Brain microvascular endothelial cell (primary cell): ENCODE data around the gene GALNTL6.

ENCODE experiments used
- DNase-seq: peaks from one replicate; pipeline ENCODE4 v3.0.0-alpha.2; 2020
- H3K27ac ChIP-seq: fragments of 250-450 bp; sonication (Bioruptor Pico); 2 replicates; pipeline ENCODE4 v1.5.1; 2020; ENCODE audit warnings: mild to moderate bottlenecking, moderate library complexity
- H3K27me3 ChIP-seq: fragments of 250-450 bp; sonication (Bioruptor Pico); replicated peaks from 2 replicates; pipeline ENCODE4 v1.5.1; 2020; ENCODE audit warnings: mild to moderate bottlenecking
- H3K36me3 ChIP-seq: fragments of 250-450 bp; sonication (Bioruptor Pico); replicated peaks from 2 replicates; pipeline ENCODE4 v1.5.1; 2020; ENCODE audit warnings: mild to moderate bottlenecking
- H3K4me3 ChIP-seq: 2 replicates; pipeline ENCODE4 v1.5.1; 2011; ENCODE audit warnings: low read depth, mild to moderate bottlenecking, control low read depth, low read length, moderate library complexity
- CTCF ChIP-seq: IDR thresholded peaks from 2 replicates; pipeline ENCODE4 v1.5.1; 2011; ENCODE audit warnings: low read depth, mild to moderate bottlenecking, moderate library complexity, low read length, control low read depth, inconsistent platforms; ENCODE audit errors: missing control alignments
- in situ Hi-C: cut with HindIII; loops from 2 replicates; pipeline ENCODE4 v1.10.0; 2017; ENCODE audit warnings: low sequenced_read_pairs, low pct_ligation_motif_present

Gene GALNTL6

GRCh38 chr4:171849686-171850222 is 36.5 kb downstream of the GALNTL6 start:
- no peak for TF ChIP-seq CTCF

DNA sequence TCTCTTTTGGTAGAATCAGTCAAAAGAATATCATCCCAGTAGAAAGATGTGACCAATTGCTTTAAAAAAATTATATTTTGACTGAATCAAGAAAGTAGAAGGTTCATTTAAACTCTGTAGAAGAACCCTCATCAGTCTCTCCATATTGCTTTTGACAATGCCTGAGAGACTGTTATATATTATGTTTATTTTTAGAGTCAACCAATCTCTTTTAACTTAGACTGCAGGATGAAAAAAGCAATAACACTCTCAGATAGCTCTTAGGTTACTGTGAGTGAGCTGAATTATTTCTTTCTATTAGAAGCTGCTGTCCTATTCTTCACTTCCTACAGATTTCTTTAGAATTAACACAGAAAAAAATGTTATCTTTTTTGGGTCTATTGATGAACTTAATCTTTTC is 38.1 kb downstream of the GALNTL6 start:
- H3K36me3 ChIP-seq, result no peaks in the 10 kb centered on the region
- in situ Hi-C loops, result no loop called here
- no peak for TF ChIP-seq CTCF

More at GRCh38 chr4:171849686-171850222, 36.5 kb downstream of the GALNTL6 start:
- H3K27ac ChIP-seq, result no peak overlapping the region
- no peaks in the 10 kb centered on the region for H3K27me3 ChIP-seq
- no peaks in the 10 kb centered on the region for H3K36me3 ChIP-seq
- DNase-seq, result no peak
- H3K4me3 ChIP-seq, result no peak overlapping the region
- in situ Hi-C loops, result no loop called here

GRCh38 chr4:171857302-171858012 is 44.3 kb downstream of the GALNTL6 start:
- peak; percentile 2 for DNase-seq
- in situ Hi-C loops, result no loop called here
- Histone ChIP-seq H3K27ac (no peak overlapping the region), H3K27me3 (no peaks in the 10 kb centered on the region), H3K36me3 (no peaks in the 10 kb centered on the region), H3K4me3 (no peak overlapping the region)
- TF ChIP-seq CTCF, result no peak

More for the DNA sequence above, 38.1 kb downstream of the GALNTL6 start:
- H3K27ac ChIP-seq, result no peak overlapping the region
- H3K4me3 ChIP-seq, result no peak overlapping the region
- DNase-seq, result no peak
- no peaks in the 10 kb centered on the region for H3K27me3 ChIP-seq

- Histone ChIP-seq H3K27ac (no peak overlapping the region), H3K4me3 (no peak overlapping the region), H3K27me3 (no peaks in the 10 kb centered on the region), H3K36me3 (no peaks in the 10 kb centered on the region)
- no peak for TF ChIP-seq CTCF
- in situ Hi-C loops, result no loop called here
- DNase-seq, result no peak
These were observed 62.1 kb downstream of the GALNTL6 start for GRCh38 chr4:171875291-171875690.

- no peaks in the 10 kb centered on the region for H3K36me3 ChIP-seq
- no peak for TF ChIP-seq CTCF
- H3K27ac ChIP-seq, result no peak overlapping the region
- no peaks in the 10 kb centered on the region for H3K27me3 ChIP-seq
- DNase-seq, result no peak
- no peak overlapping the region for H3K4me3 ChIP-seq
- in situ Hi-C loops, result no loop called here
These were observed 63.4 kb downstream of the GALNTL6 start for GRCh38 chr4:171876636-171877035.
